NK-92 treated with Interleukin-12 subunit alpha and Interleukin-12 subunit beta, amount 100 ng/mL, for 24 hours (cell line): Measurements from ENCODE around the gene RPL10A.
"Not testable (repeated sequence)": the region's sequence is repeated elsewhere in the genome, so short reads cannot be mapped to it uniquely, and the experiment has no call there.

Experiments
- DNase-seq: peaks from one replicate; lab custom pipeline; 2025; lab: John Stamatoyannopoulos, UW

The RPL10A gene

GRCh38 chr6:35468181-35468979, at the start of gene RPL10A:
TSS of gene RPL10A (plus strand) at chr6:35468401. CDS start at chr6:35468435, 34 bp downstream.
- peak; percentile 91 for DNase-seq

- DNase-seq: no peak
Measured at GRCh38 chr6:35419417-35419816, 48.8 kb upstream of the RPL10A start.

GRCh38 chr6:35419961-35420360, 48.2 kb upstream of the RPL10A start:
- DNase-seq: no peak

GRCh38 chr6:35425284-35425683, 42.9 kb upstream of the RPL10A start:
- DNase-seq: no peak

GRCh38 chr6:35426074-35426473, 42.1 kb upstream of the RPL10A start:
- no peak for DNase-seq

GRCh38 chr6:35427435-35427834, 40.8 kb upstream of the RPL10A start:
- no peak for DNase-seq

- no peak for DNase-seq
Measured at GRCh38 chr6:35427851-35428321, 40.3 kb upstream of the RPL10A start.

- no peak for DNase-seq
Measured at GRCh38 chr6:35428421-35429149, 39.6 kb upstream of the RPL10A start.

GRCh38 chr6:35429463-35429862, 38.7 kb upstream of the RPL10A start:
- no peak for DNase-seq

GRCh38 chr6:35432291-35432690, 35.9 kb upstream of the RPL10A start:
- DNase-seq: no peak

GRCh38 chr6:35432702-35433101, 35.5 kb upstream of the RPL10A start:
- not testable (repeated sequence) for DNase-seq

GRCh38 chr6:35435074-35435837, 32.9 kb upstream of the RPL10A start:
- DNase-seq: no peak

- DNase-seq: no peak
Measured at GRCh38 chr6:35436071-35436857, 31.9 kb upstream of the RPL10A start.

GRCh38 chr6:35438378-35439065, 29.7 kb upstream of the RPL10A start:
- DNase-seq: not testable (repeated sequence)

- no peak for DNase-seq
Measured at GRCh38 chr6:35439308-35439707, 28.9 kb upstream of the RPL10A start.

GRCh38 chr6:35441205-35441604, 27.0 kb upstream of the RPL10A start:
- DNase-seq: no peak

GRCh38 chr6:35441642-35442041, 26.6 kb upstream of the RPL10A start:
- DNase-seq: no peak

GRCh38 chr6:35442693-35443092, 25.5 kb upstream of the RPL10A start:
- DNase-seq: no peak

- DNase-seq: no peak
Measured at GRCh38 chr6:35443341-35444030, 24.7 kb upstream of the RPL10A start.

GRCh38 chr6:35445691-35446090, 22.5 kb upstream of the RPL10A start:
- peak; percentile 9 for DNase-seq
